Neural crest cell (in vitro differentiated cells): ENCODE measurements around the gene ST6GALNAC4. TPM values are rescaled to one million over a fixed set of nuclear protein-coding genes. Genes with fewer than 3 reads are reported as not detected.

Source experiments
- DNase-seq: peaks from one replicate; pipeline ENCODE4 v3.0.0; 2021; ENCODE audit warnings: low read depth, mixed read lengths, low spot score
- H3K27ac Mint-ChIP-seq: one replicate; pipeline ENCODE4 v1.8.0; 2021; ENCODE audit warnings: mild to moderate bottlenecking, mixed read lengths; ENCODE audit not compliant: unreplicated experiment
- H3K27me3 Mint-ChIP-seq: 2 replicates; pipeline ENCODE4 v1.8.0; 2021; ENCODE audit warnings: low read depth, mild to moderate bottlenecking, mixed read lengths
- H3K36me3 Mint-ChIP-seq: 2 replicates; pipeline ENCODE4 v1.8.0; 2021; ENCODE audit warnings: low read depth, mild to moderate bottlenecking, mixed read lengths
- H3K4me1 Mint-ChIP-seq: 2 replicates; pipeline ENCODE4 v1.8.0; 2021; ENCODE audit warnings: mixed read lengths
- H3K4me3 Mint-ChIP-seq: one replicate; pipeline ENCODE4 v1.8.0; 2021; ENCODE audit warnings: mild to moderate bottlenecking, mixed read lengths
- H3K9me3 Mint-ChIP-seq: 2 replicates; pipeline ENCODE4 v1.8.0; 2021; ENCODE audit warnings: mixed read lengths
- CTCF ChIP-seq: fragments of 200-600 bp; sonication (generic); conservative IDR thresholded peaks from 2 replicates; pipeline ENCODE4 v1.5.0; 2021; ENCODE audit warnings: antibody characterized with exemption, mild to moderate bottlenecking
- total RNA-seq: library from RNA; stranded (reverse); gene quantifications from 2 replicates; pipeline ENCODE4 v1.2.1, GENCODE V29; 2021

Gene ST6GALNAC4
- total RNA-seq, 1 donor from 2014 or later = 14.5 TPM

- H3K4me1 Mint-ChIP-seq = peaks cover 38% of the 10 kb centered on the region
- DNase-seq = no peak
- H3K27me3 Mint-ChIP-seq = peaks cover 9% of the 10 kb centered on the region
- no peak for TF ChIP-seq CTCF
- H3K27ac Mint-ChIP-seq = peak overlapping the region; percentile 82
- H3K9me3 Mint-ChIP-seq = no peaks in the 10 kb centered on the region
- H3K4me3 Mint-ChIP-seq = peak overlapping the region; percentile 99
- no peaks in the 10 kb centered on the region for H3K36me3 Mint-ChIP-seq
Observed at GRCh38 chr9:127937056-127937387, 20.2 kb upstream of the ST6GALNAC4 start.

- peaks cover 41% of the 10 kb centered on the region for H3K4me1 Mint-ChIP-seq
- peaks cover 14% of the 10 kb centered on the region for H3K27me3 Mint-ChIP-seq
- H3K27ac Mint-ChIP-seq = no peak overlapping the region
- no peaks in the 10 kb centered on the region for H3K9me3 Mint-ChIP-seq
- no peak for TF ChIP-seq CTCF
- no peak for DNase-seq
- H3K36me3 Mint-ChIP-seq = no peaks in the 10 kb centered on the region
- peak overlapping the region; percentile 99 for H3K4me3 Mint-ChIP-seq
Observed at GRCh38 chr9:127936347-127936852, 19.6 kb upstream of the ST6GALNAC4 start.

- Mint-ChIP-seq H3K27ac (no peak overlapping the region), H3K36me3 (no peaks in the 10 kb centered on the region), H3K9me3 (no peaks in the 10 kb centered on the region), H3K4me3 (peak overlapping the region; percentile 99), H3K27me3 (peaks cover 19% of the 10 kb centered on the region), H3K4me1 (peaks cover 48% of the 10 kb centered on the region)
- no peak for TF ChIP-seq CTCF
- no peak for DNase-seq
Observed at GRCh38 chr9:127935765-127936221, 19.0 kb upstream of the ST6GALNAC4 start.

GRCh38 chr9:127934986-127935385 lies 18.1 kb upstream of the ST6GALNAC4 start:
- no peak for DNase-seq
- H3K27ac Mint-ChIP-seq = no peak overlapping the region
- H3K9me3 Mint-ChIP-seq = no peaks in the 10 kb centered on the region
- peaks cover 23% of the 10 kb centered on the region for H3K27me3 Mint-ChIP-seq
- no peak for TF ChIP-seq CTCF
- no peaks in the 10 kb centered on the region for H3K36me3 Mint-ChIP-seq
- H3K4me1 Mint-ChIP-seq = peaks cover 51% of the 10 kb centered on the region
- H3K4me3 Mint-ChIP-seq = peak overlapping the region; percentile 99

GRCh38 chr9:127934248-127934647 lies 17.4 kb upstream of the ST6GALNAC4 start:
- Mint-ChIP-seq H3K27ac (no peak overlapping the region), H3K27me3 (peaks cover 30% of the 10 kb centered on the region), H3K9me3 (no peaks in the 10 kb centered on the region), H3K4me1 (peaks cover 52% of the 10 kb centered on the region), H3K36me3 (no peaks in the 10 kb centered on the region), H3K4me3 (peak overlapping the region; percentile 85)
- DNase-seq = no peak
- TF ChIP-seq CTCF = no peak
